PC-3 (cell line): ENCODE data around the gene RAP1GAP. TPM values are rescaled to one million over a fixed set of nuclear protein-coding genes. Genes with fewer than 3 reads are reported as not detected.

Experiments used
- ATAC-seq: fragments of 200-7000 bp; cut with Tn5 transposase; 2 replicates; pipeline ENCODE4 v1.9.1; 2020; ENCODE audit warnings: mild to moderate bottlenecking, moderate library complexity
- BruUV-seq: library from RNA; stranded (reverse); fragments of 400-500 nt; replicated peaks from 2 replicates; lab custom pipeline; 2021; lab: Mats Ljungman, UMichigan
- CTCF ChIA-PET: fragments of 300-600 bp; sonication (Branson Sonifier 250); formaldehyde crosslinking; loops from one replicate; lab custom pipeline; 2022; ENCODE audit warnings: antibody characterized with exemption; lab: Charles Lee
- POLR2A ChIA-PET: fragments of 300-600 bp; sonication (Branson Sonifier 250); formaldehyde crosslinking; loops from one replicate; lab custom pipeline; 2022; ENCODE audit warnings: antibody characterized with exemption; ENCODE audit not compliant: unreplicated experiment; lab: Charles Lee
- DNase-seq: peaks from one replicate; pipeline ENCODE4 v3.0.0-alpha.2; 2015
- H2AFZ ChIP-seq: fragments of 300-600 bp; sonication (generic); 2 replicates; pipeline ENCODE4 v1.6.0; 2016; ENCODE audit warnings: antibody characterized with exemption, low read length
- H3F3A ChIP-seq: fragments of 300-600 bp; sonication (generic); one replicate; pipeline ENCODE4 v1.6.0; 2017; ENCODE audit warnings: antibody characterized with exemption, low read length, control low read depth, mild to moderate bottlenecking; ENCODE audit not compliant: unreplicated experiment
- H3K27ac ChIP-seq: fragments of 300-600 bp; sonication (generic); 2 replicates; pipeline ENCODE4 v1.5.1; 2016; ENCODE audit warnings: mild to moderate bottlenecking, low read length
- H3K27me3 ChIP-seq: fragments of 300-600 bp; sonication (generic); 2 replicates; pipeline ENCODE4 v1.6.1; 2016; ENCODE audit warnings: low read length, mixed read lengths
- H3K36me3 ChIP-seq: fragments of 300-600 bp; sonication (generic); 2 replicates; pipeline ENCODE4 v1.6.1; 2016; ENCODE audit warnings: low read depth, mixed run types, low read length, mixed read lengths
- H3K4me1 ChIP-seq: fragments of 300-600 bp; sonication (generic); 2 replicates; pipeline ENCODE4 v1.5.1; 2016; ENCODE audit warnings: low read length; ENCODE audit not compliant: insufficient read depth
- H3K4me2 ChIP-seq: fragments of 300-600 bp; sonication (generic); 2 replicates; pipeline ENCODE4 v1.6.0; 2016; ENCODE audit warnings: low read length
- H3K4me3 ChIP-seq: fragments of 300-600 bp; sonication (generic); 2 replicates; pipeline ENCODE4 v1.5.1; 2016; ENCODE audit warnings: mild to moderate bottlenecking, low read length, mixed read lengths
- H3K79me2 ChIP-seq: fragments of 300-600 bp; sonication (generic); 2 replicates; pipeline ENCODE4 v1.6.1; 2017; ENCODE audit warnings: low read length, mixed read lengths
- H3K9ac ChIP-seq: fragments of 300-600 bp; sonication (generic); 2 replicates; pipeline ENCODE4 v1.6.0; 2016; ENCODE audit warnings: mild to moderate bottlenecking, low read length
- H3K9me2 ChIP-seq: fragments of 300-600 bp; sonication (generic); replicated peaks from 2 replicates; pipeline ENCODE4 v1.6.1; 2016; ENCODE audit warnings: mixed run types, low read length, mixed read lengths
- H3K9me3 ChIP-seq: fragments of 300-600 bp; sonication (generic); 2 replicates; pipeline ENCODE4 v1.6.1; 2016; ENCODE audit warnings: low read length, mixed read lengths
- H4K20me1 ChIP-seq: fragments of 300-600 bp; sonication (generic); 2 replicates; pipeline ENCODE4 v1.6.1; 2016; ENCODE audit warnings: low read length, mixed read lengths
- CTCF ChIP-seq: fragments of 300-600 bp; sonication (generic); conservative IDR thresholded peaks from 2 replicates; pipeline ENCODE4 v1.5.1; 2017; ENCODE audit warnings: antibody characterized with exemption, low read depth, mild to moderate bottlenecking, low read length
- EZH2 ChIP-seq: fragments of 300-600 bp; sonication (generic); IDR thresholded peaks from one replicate; pipeline ENCODE4 v1.6.1; 2017; ENCODE audit warnings: antibody characterized with exemption, mild to moderate bottlenecking, low read length; ENCODE audit not compliant: unreplicated experiment
- EZH2phosphoT487 ChIP-seq: fragments of 300-600 bp; sonication (generic); IDR thresholded peaks from 2 replicates; pipeline ENCODE4 v1.6.1; 2018; ENCODE audit warnings: mild to moderate bottlenecking, antibody characterized with exemption, low read length, borderline replicate concordance
- intact Hi-C: fragments of 100-400 bp; cut with micrococcal nuclease; formaldehyde crosslinking; loops from 2 replicates; pipeline ENCODE4 v1.9.0; 2023
- total RNA-seq: library from RNA; depleted of rRNA; stranded (reverse); fragments of >200 nt; gene quantifications from 2 replicates; pipeline ENCODE4 v1.2.3, GENCODE V29; 2014

The RAP1GAP gene
- total RNA-seq, 1 experiment from 2014 or later = 12.1 TPM

DNA sequence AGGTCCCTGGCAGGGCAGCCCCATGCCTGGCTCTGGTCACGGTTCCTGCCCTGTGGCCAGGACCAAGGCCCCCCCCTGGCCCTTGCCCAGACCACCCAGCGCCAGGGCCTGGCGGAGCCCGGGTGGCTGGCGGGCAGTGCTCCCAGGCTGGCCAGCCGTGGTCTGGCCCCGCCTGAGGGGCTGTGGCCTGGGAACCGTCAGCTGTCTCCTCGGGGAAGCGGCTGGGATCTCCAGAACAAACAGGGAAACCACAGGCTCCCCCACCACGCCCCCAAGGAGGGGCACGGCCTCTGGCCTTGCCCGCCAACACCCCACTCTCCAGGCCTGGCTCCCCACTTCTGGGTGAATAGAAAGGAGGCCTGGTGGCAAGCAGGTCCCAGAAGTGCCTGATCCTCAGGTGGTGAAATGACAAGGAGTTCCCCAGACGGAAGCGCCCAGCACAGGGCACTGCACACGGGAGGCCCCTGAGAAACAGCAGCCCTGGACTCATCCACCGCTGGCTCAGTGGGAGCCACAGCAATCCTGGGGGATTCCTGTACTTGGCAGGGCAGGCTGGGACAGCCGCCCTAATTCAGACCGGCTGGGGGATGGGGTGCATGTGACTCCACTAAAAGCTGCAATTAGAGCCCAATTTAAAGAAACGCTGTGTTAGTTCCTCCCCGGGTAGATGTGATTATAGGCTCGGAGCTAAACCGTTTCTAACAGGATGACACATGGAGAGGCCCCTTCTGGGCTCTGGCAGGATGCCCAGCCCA is 78.9 kb downstream of the RAP1GAP start:
- ATAC-seq = no peak
- no peak overlapping the region for H3K9ac ChIP-seq
- H3K4me3 ChIP-seq = no peak overlapping the region
- no peaks in the 10 kb centered on the region for H3K9me2 ChIP-seq
- BruUV-seq = no TSS peak
- H3K4me2 ChIP-seq = no peak overlapping the region
- TF ChIP-seq EZH2phosphoT487 = no peak
- no peak for TF ChIP-seq CTCF
- TF ChIP-seq EZH2 = no peak
- H3K36me3 ChIP-seq = no peaks in the 10 kb centered on the region
- no peaks in the 10 kb centered on the region for H3K27me3 ChIP-seq
- peaks cover 14% of the 10 kb centered on the region for H3K4me1 ChIP-seq
- H3K79me2 ChIP-seq = no peaks in the 10 kb centered on the region
- intact Hi-C loops = loop anchor here (10.0 kb wide), 1 partner anchor 64 kb away; no protein-coding TSS in a partner anchor
- DNase-seq = no peak
- no peak overlapping the region for H2AFZ ChIP-seq
- H4K20me1 ChIP-seq = no peaks in the 10 kb centered on the region
- H3F3A ChIP-seq = no peaks in the 10 kb centered on the region
- no peak overlapping the region for H3K27ac ChIP-seq
- POLR2A ChIA-PET = no interaction called here
- H3K9me3 ChIP-seq = no peaks in the 10 kb centered on the region
- CTCF ChIA-PET = interaction anchor here (0.6 kb wide), 1 partner anchor 63 kb away, joined by 9 read pairs; no protein-coding TSS in a partner anchor

- no peak overlapping the region for H3K27ac ChIP-seq
- CTCF ChIA-PET = no interaction called here
- no peak overlapping the region for H2AFZ ChIP-seq
- no peaks in the 10 kb centered on the region for H3K9me2 ChIP-seq
- H4K20me1 ChIP-seq = no peaks in the 10 kb centered on the region
- no peak overlapping the region for H3K4me2 ChIP-seq
- no peaks in the 10 kb centered on the region for H3K79me2 ChIP-seq
- TF ChIP-seq CTCF = no peak
- TF ChIP-seq EZH2 = no peak
- TF ChIP-seq EZH2phosphoT487 = no peak
- H3K9ac ChIP-seq = no peak overlapping the region
- POLR2A ChIA-PET = no interaction called here
- no peaks in the 10 kb centered on the region for H3F3A ChIP-seq
- no TSS peak for BruUV-seq
- peaks cover 14% of the 10 kb centered on the region for H3K4me1 ChIP-seq
- H3K4me3 ChIP-seq = no peak overlapping the region
- no peak for ATAC-seq
- DNase-seq = no peak
- no peaks in the 10 kb centered on the region for H3K36me3 ChIP-seq
- no peaks in the 10 kb centered on the region for H3K27me3 ChIP-seq
- H3K9me3 ChIP-seq = no peaks in the 10 kb centered on the region
- intact Hi-C loops = loop anchor here (10.0 kb wide), 1 partner anchor 65 kb away; no protein-coding TSS in a partner anchor
Observed at GRCh38 chr1:21589618-21590017, 79.5 kb downstream of the RAP1GAP start.

DNA sequence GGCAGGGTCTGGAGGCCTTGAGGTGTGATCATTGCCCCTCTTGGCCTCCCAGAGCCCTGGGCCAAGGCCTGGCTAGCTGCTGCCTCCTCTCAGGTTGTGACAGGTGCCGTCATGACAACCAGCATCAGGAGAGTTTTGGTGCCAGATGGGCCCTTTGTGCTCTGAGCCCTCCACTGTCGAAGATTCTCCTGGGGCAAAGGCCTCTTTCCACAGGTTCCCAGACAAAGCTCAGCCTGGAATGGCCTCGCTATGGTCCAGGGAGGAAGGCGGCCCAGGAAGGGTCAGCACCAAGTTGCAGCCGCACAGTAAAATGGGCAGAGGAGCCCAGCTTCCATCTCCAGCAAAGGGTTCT is 81.6 kb downstream of the RAP1GAP start:
- CTCF ChIA-PET = no interaction called here
- Histone ChIP-seq H2AFZ (no peak overlapping the region), H3K79me2 (no peaks in the 10 kb centered on the region), H3K36me3 (no peaks in the 10 kb centered on the region), H3K4me2 (no peak overlapping the region), H3K9me3 (no peaks in the 10 kb centered on the region), H3F3A (no peaks in the 10 kb centered on the region), H3K9me2 (no peaks in the 10 kb centered on the region), H3K4me3 (no peak overlapping the region), H4K20me1 (no peaks in the 10 kb centered on the region), H3K27ac (no peak overlapping the region), H3K9ac (no peak overlapping the region), H3K4me1 (peaks cover 14% of the 10 kb centered on the region), H3K27me3 (no peaks in the 10 kb centered on the region)
- DNase-seq = no peak
- no peak for TF ChIP-seq EZH2
- no peak for TF ChIP-seq CTCF
- no peak for TF ChIP-seq EZH2phosphoT487
- intact Hi-C loops = no loop called here
- BruUV-seq = no TSS peak
- POLR2A ChIA-PET = no interaction called here
- ATAC-seq = no peak
